HG03575 (cell line): ENCODE data around the gene VAV3.

Experiments used
- ATAC-seq: cut with Tn5 transposase; IDR thresholded peaks from one replicate; pipeline ENCODE4 v1.9.1; 2021; ENCODE audit not compliant: unreplicated experiment, insufficient number of reproducible peaks, low FRiP score; ENCODE audit errors: extremely low read depth

The VAV3 gene

GRCh38 chr1:107810291-107810951 lies 154.6 kb downstream of the VAV3 start:
- ATAC-seq = no peak

DNA sequence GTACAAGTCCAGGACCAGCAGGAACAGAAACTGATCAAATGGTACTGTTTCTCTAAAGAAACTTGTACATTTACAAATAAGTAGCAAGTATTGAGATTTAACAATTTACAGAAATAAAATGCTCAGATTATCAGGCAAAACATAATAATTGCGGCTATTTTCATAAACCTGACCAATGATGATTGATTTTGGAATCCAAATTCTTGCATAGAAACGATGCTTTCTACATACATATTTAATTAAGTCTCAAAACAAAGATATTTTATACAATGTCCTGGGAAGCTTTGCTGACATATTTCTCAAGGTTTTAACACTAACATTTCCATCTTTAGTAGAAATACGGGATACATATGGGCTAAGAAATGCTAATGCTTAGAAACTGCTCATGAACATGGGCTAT lies 157.1 kb downstream of the VAV3 start:
- no peak for ATAC-seq

DNA sequence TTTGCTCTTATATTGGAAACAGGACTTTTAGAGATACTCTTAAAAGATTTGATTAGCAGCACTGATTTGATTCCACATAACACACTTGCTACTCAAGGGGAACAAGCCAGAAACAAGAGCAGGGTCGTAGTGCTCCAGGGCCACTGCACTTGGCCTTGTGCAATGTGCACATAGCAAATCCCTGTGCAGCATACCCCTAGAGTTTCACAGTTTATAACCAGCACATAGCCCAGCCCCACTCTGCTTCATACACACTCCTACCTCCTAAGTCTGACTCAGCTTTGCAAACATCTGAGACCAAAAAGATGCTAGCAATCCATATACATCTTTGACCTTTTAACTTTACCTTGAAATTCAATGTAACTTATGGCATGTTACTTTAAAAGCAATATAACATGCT lies 157.6 kb downstream of the VAV3 start:
- no peak for ATAC-seq

DNA sequence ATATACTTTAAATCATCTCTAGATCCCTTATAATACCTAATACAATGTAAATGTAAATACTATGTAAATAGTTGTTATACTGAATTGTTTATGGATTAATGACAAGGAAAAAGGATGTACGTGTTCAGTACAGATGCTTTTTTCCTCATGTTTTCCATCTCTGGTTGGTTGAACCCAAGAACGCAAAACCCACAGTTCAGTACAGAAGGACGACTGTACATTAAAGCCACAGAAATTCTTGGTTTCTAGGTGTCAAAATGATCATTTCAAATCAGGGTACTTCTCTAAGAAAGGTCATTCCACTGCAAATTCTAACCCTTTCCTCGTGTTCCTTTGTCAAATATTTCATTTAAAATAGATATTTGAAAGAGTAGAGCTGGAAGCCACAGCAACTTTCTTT lies 158.1 kb downstream of the VAV3 start:
- ATAC-seq = no peak

DNA sequence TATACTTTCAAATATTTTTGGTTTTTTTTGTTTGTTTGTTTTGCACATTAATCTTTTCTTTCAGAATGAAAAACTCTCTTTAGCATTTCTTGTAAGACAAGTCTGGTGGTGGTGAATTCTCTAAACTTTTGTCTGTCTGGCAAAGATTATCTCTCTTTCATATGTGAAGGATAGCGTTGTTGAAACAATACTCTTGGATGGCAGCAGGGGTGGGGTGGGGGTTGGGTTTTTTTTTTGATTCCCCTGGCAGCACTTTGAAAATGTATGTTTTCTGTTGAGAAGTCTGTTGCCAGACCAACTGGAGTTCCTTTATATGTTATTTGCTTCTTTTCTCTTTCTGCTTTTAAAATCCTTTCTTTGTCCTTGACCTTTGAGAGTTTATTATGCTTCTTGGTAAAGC lies 160.2 kb downstream of the VAV3 start:
- no peak for ATAC-seq

GRCh38 chr1:107804134-107804533 lies 160.8 kb downstream of the VAV3 start:
- no peak for ATAC-seq

DNA sequence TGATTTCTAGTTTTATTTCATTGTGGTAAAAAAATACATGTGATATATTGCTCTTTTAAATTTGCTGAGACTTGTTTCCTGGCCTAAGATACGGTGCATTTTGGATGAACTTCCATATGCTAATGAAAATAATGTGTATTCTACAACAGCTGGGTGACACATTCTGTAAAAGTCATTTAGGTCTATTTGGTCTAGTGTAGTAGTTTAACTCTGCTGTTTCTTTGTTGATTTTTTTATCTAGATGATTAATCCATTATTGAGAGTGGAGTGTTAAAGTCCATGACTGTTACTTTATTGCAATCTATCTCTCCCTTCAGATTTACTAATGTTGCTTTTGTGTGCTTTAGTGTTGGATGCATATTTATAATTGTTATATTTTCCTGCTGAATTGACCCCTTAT lies 161.4 kb downstream of the VAV3 start:
- ATAC-seq = no peak

DNA sequence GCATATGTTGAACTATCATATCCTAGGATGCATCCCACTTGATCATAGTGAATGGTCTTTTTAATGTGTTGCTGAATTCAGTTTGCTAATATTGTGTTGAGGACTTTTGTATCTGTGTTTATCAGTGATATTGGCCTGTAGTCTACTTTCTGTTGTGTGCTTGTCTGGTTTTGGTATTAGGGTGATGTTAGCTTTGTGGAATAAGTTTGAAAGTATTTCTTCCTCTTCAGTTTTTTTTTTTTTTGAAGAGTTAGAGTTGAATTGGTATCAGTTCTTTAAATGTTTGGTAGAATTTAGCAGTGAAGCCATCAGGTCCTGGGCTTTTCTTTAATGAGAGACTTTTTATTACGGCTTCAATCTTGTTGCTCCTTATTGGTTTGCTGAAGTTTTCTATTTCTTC lies 162.3 kb downstream of the VAV3 start:
- ATAC-seq = no peak

DNA sequence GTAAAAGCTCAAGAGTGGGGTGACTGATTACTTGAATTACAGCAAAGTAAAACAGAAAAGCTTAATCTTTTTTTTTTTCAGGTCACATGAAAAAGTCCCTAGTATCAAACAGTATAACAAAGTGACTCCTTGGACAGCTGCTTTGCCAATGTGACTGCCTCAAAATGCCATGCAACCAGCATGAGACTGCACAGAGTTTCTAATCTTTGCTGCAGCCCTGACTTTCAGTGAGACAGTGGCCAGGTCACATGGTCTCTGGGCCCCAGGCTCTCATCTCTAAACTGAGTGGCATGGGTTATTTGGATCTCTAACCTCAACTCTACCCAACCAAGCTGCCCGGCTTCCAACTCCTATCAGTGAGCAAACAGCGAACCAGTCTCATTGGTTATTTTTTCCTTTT lies 169.0 kb downstream of the VAV3 start:
- no peak for ATAC-seq

- ATAC-seq = no peak
Observed at GRCh38 chr1:107795441-107795840, 169.5 kb downstream of the VAV3 start.

- ATAC-seq = no peak
Observed at GRCh38 chr1:107794571-107794970, 170.4 kb downstream of the VAV3 start.

- no peak for ATAC-seq
Observed at GRCh38 chr1:107793896-107794453, 171.0 kb downstream of the VAV3 start.

DNA sequence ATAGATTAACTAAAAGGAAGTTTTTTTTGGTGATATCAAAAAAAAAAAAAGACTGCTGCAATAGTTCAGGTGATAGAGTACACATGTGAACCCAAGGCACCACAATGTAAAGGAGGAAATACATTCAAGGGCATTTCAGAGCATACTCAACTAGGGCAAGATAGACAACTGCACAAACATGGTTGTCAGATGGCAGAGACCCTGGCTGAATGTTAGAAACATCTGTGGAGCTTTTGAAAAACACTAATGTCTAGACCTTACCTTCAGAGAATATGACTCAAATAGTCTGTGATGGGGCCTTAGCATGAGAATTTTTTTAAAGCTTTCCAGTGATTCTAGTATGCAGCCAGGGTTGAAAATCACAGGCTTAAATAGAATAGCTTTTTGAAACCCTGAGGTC lies 173.6 kb downstream of the VAV3 start:
- no peak for ATAC-seq

GRCh38 chr1:107789817-107790524 lies 175.0 kb downstream of the VAV3 start:
- ATAC-seq = no peak

GRCh38 chr1:107788206-107789202 lies 176.5 kb downstream of the VAV3 start:
- ATAC-seq = no peak

GRCh38 chr1:107787299-107787698 lies 177.7 kb downstream of the VAV3 start:
- no peak for ATAC-seq

DNA sequence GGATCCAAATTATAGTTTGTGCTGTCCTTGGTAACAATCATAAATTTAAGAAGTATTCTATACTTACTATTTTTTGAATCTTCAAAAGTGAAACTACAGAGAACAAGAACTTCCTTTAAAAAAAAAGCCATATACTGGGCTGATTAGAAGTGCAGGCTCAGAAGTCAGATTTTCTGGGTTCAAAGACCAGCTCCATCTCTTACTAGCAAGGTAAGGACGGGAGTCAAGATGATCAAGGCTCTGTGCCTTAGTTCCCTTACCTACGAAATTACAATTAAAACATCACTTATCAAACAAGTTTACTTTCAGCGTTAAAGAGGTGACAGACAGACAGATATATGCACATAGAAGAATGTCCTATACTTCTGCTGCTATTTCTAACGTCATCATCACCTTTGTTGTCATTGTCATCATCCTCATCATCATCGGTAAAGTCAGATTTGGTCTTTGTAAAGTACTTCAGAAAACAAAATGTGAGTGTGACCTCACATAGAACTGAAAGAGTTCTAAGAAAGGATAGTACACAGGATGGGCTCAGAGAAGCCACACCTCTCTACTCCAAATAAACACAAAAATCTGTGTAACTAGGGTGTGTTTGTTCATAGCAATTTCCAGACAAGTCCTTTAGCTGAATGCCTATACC lies 178.7 kb downstream of the VAV3 start:
- ATAC-seq = no peak

GRCh38 chr1:107785496-107786202 lies 179.3 kb downstream of the VAV3 start:
- no peak for ATAC-seq
